GM23248 (cell line): ENCODE results near the gene DDRGK1. TPM values are rescaled to one million over a fixed set of nuclear protein-coding genes. Genes with fewer than 3 reads are reported as not detected.
"Not testable (repeated sequence)": the region's sequence is repeated elsewhere in the genome, so short reads cannot be mapped to it uniquely, and the experiment has no call there.

Source experiments
- DNase-seq: peaks from one replicate; pipeline ENCODE4 v3.0.0-alpha.2; 2015
- H2AFZ ChIP-seq: fragments of 200-600 bp; sonication (generic); 2 replicates; pipeline ENCODE4 v1.6.1; 2016; ENCODE audit warnings: antibody characterized with exemption
- H3F3A ChIP-seq: fragments of 200-600 bp; sonication (generic); 2 replicates; pipeline ENCODE4 v1.6.1; 2016; ENCODE audit warnings: mild to moderate bottlenecking, antibody characterized with exemption, mixed run types; ENCODE audit not compliant: insufficient read depth
- H3K27ac ChIP-seq: fragments of 200-600 bp; sonication (generic); 2 replicates; pipeline ENCODE4 v1.5.1; 2016; ENCODE audit warnings: mild to moderate bottlenecking
- H3K27me3 ChIP-seq: fragments of 200-600 bp; sonication (generic); replicated peaks from 2 replicates; pipeline ENCODE4 v1.6.1; 2016; ENCODE audit warnings: mild to moderate bottlenecking; ENCODE audit not compliant: insufficient read depth
- H3K36me3 ChIP-seq: fragments of 200-600 bp; sonication (generic); 2 replicates; pipeline ENCODE4 v1.6.1; 2016; ENCODE audit warnings: low read depth, mild to moderate bottlenecking
- H3K4me1 ChIP-seq: fragments of 200-600 bp; sonication (generic); 2 replicates; pipeline ENCODE4 v1.6.1; 2016; ENCODE audit warnings: mild to moderate bottlenecking; ENCODE audit not compliant: insufficient read depth
- H3K4me2 ChIP-seq: fragments of 200-600 bp; sonication (generic); one replicate; pipeline ENCODE4 v1.6.1; 2016; ENCODE audit warnings: mild to moderate bottlenecking; ENCODE audit not compliant: unreplicated experiment
- H3K4me3 ChIP-seq: fragments of 200-600 bp; sonication (generic); 2 replicates; pipeline ENCODE4 v1.5.1; 2016; ENCODE audit warnings: mild to moderate bottlenecking
- H3K79me2 ChIP-seq: fragments of 200-600 bp; sonication (generic); 2 replicates; pipeline ENCODE4 v1.6.1; 2016; ENCODE audit warnings: mild to moderate bottlenecking; ENCODE audit not compliant: insufficient read depth
- H3K9ac ChIP-seq: fragments of 200-600 bp; sonication (generic); 2 replicates; pipeline ENCODE4 v1.6.1; 2016; ENCODE audit warnings: mild to moderate bottlenecking
- H3K9me2 ChIP-seq: fragments of 200-600 bp; sonication (generic); 2 replicates; pipeline ENCODE4 v1.6.1; 2016; ENCODE audit warnings: mixed run types, mild to moderate bottlenecking, moderate library complexity; ENCODE audit not compliant: insufficient read depth
- H3K9me3 ChIP-seq: fragments of 200-600 bp; sonication (generic); one replicate; pipeline ENCODE4 v1.6.1; 2017; ENCODE audit warnings: low read depth
- H4K20me1 ChIP-seq: fragments of 200-600 bp; sonication (generic); 2 replicates; pipeline ENCODE4 v1.6.0; 2016; ENCODE audit not compliant: insufficient read depth
- EZH2 ChIP-seq: fragments of 200-600 bp; sonication (generic); IDR thresholded peaks from 2 replicates; pipeline ENCODE4 v1.6.1; 2018; ENCODE audit warnings: antibody characterized with exemption, mild to moderate bottlenecking; ENCODE audit not compliant: insufficient read depth, poor library complexity, severe bottlenecking
- EZH2phosphoT487 ChIP-seq: fragments of 200-600 bp; sonication (generic); IDR thresholded peaks from 2 replicates; pipeline ENCODE4 v1.6.1; 2018; ENCODE audit warnings: antibody characterized with exemption, moderate library complexity, mild to moderate bottlenecking, low read depth; ENCODE audit not compliant: insufficient read depth
- WGBS, 2 experiments: methylation state at CpG; one replicate each; pipeline ENCODE4 v1.1.6; 2015 to 2017; ENCODE audit warnings: low lambda C conversion rate in 2 of 2, low coverage in 1 of 2; ENCODE audit errors: missing lambda C conversion rate in 2 of 2; 5-methylcytosine and 5-hydroxymethylcytosine counted together
- in situ Hi-C: fragments of 300-500 bp; cut with MboI; formaldehyde crosslinking; loops from 2 replicates; pipeline ENCODE4 v1.15.0; 2020
- polyA plus RNA-seq: library from polyadenylated mRNA; unstranded; fragments of >200 nt; fragmentation: Nextera tagmentation; extraction: Ambion mirVana; gene quantifications from 2 replicates; pipeline ENCODE4 v1.2.1, GENCODE V29; 2016
- total RNA-seq: library from RNA; depleted of rRNA; stranded (reverse); fragments of >200 nt; shearing (Covaris generic); gene quantifications from 2 replicates; pipeline ENCODE4 v1.2.3, GENCODE V29; 2014

Gene DDRGK1
- total and polyA plus RNA-seq, 2 experiments from 2014 or later: 50.8 to 55.9 TPM

DNA sequence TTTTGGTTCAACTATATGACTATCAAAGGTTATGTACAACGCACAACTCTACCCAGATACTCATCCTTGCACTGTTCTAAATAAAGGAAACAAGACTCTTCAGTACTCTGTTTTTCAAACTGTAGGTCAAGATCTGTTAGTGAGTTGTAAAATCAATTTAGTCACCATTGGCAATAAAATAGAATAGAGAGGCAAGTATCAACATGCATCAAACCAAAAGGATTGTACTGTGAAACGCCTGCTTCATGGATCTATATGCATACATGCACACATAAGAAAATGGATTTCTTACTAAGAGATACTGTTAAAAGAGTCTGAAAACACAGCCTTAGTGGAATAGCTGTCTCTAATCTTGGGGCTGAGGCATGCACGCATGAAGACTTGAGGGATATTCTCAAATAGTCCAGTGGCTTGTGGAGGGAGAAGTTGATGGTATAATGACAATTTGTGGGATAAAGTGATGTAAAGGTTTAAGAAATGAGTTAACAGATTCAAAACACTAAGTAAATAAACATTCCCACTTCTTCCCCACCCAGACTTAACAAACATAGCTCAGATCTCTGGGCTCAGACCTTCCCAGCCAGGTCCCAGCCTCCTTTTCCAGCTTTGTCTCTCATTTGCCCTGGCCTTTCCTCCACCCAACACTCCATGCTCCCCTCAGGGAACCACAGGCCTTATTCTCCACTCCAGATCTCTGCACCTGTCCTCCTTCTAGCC, 20.4 kb downstream of the DDRGK1 start:
- H3K9me3 ChIP-seq: no peaks in the 10 kb centered on the region
- in situ Hi-C loops: no loop called here
- no peaks in the 10 kb centered on the region for H3K9me2 ChIP-seq
- H3K27ac ChIP-seq: no peak overlapping the region
- no peak for DNase-seq
- H4K20me1 ChIP-seq: no peaks in the 10 kb centered on the region
- H3K4me3 ChIP-seq: no peak overlapping the region
- H3K27me3 ChIP-seq: no peaks in the 10 kb centered on the region
- 99 to 100% methylated on average over 3 of the region's 3 CpGs for WGBS, 2 experiments
- H3K9ac ChIP-seq: no peak overlapping the region
- no peaks in the 10 kb centered on the region for H3K36me3 ChIP-seq
- H3F3A ChIP-seq: 0 out of 2 replicates have a peak, but pooled peaks cover 3% of the 10 kb centered on the region
- no peak overlapping the region for H3K4me2 ChIP-seq
- no peaks in the 10 kb centered on the region for H3K4me1 ChIP-seq
- H3K79me2 ChIP-seq: no peaks in the 10 kb centered on the region
- TF ChIP-seq EZH2phosphoT487 (no peak), EZH2 (no peak)
- H2AFZ ChIP-seq: no peak overlapping the region

DNA sequence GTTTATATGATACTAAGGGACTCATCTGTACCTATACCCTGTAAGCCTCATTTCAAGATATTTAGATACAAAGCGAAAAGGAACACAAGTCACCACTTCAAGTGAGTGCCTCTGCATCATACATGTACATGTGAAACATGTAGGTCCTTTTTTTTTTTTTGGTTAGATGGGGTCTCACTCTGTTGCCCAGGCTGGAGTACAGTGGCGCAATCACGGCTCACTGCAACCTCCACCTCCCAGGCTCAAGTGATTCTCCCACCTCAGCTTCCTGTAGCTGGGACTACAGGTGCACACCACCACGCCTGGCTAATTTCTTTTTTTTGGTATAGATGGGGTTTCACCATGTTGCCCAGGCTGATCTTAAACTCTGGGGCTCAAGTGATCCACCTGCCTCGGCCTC, 22.1 kb downstream of the DDRGK1 start:
- H3K4me2 ChIP-seq, H3K9me3 ChIP-seq, H3K27me3 ChIP-seq, H3K36me3 ChIP-seq, H3K4me3 ChIP-seq, H3K4me1 ChIP-seq, H3K27ac ChIP-seq, H3K79me2 ChIP-seq, DNase-seq, H4K20me1 ChIP-seq, H3K9ac ChIP-seq, H2AFZ ChIP-seq, H3F3A ChIP-seq, in situ Hi-C loops, H3K9me2 ChIP-seq: not testable (repeated sequence)
- 95 to 96% methylated on average over 5 of the region's 5 CpGs for WGBS, 2 experiments

DNA sequence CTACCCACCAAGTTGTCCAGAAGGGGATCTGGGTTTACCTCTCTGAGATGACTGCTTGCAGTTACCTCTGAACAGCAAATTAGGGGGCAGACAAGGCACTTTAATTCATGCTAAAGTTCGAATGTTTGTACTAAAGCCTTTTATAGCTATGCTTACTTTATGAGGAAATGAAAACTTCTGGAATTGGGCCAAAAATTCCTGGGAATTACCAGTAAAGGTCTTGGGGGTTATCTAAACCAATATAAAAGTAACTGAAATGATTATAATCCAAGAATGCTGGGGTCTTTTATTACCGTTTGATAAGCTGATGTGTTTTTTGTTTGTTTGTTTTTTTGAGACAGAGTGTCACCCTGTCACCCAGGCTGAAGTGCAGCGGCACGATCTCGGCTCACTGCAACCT, 23.2 kb downstream of the DDRGK1 start:
- Histone ChIP-seq H3K27me3 (no peaks in the 10 kb centered on the region), H3K9me2 (no peaks in the 10 kb centered on the region), H4K20me1 (no peaks in the 10 kb centered on the region), H3K4me1 (no peaks in the 10 kb centered on the region; the same call in 1 of the 2 replicates), H3K4me2 (no peak overlapping the region), H2AFZ (no peak overlapping the region), H3F3A (0 out of 2 replicates have a peak, but pooled peaks cover 3% of the 10 kb centered on the region), H3K79me2 (no peaks in the 10 kb centered on the region), H3K27ac (no peak overlapping the region), H3K4me3 (no peak overlapping the region), H3K36me3 (no peaks in the 10 kb centered on the region), H3K9ac (no peak overlapping the region), H3K9me3 (no peaks in the 10 kb centered on the region)
- no peak for DNase-seq
- in situ Hi-C loops: no loop called here
- TF ChIP-seq EZH2: no peak
- TF ChIP-seq EZH2phosphoT487: no peak
- 87 to 90% methylated on average over 5 of the region's 5 CpGs for WGBS, 2 experiments

DNA sequence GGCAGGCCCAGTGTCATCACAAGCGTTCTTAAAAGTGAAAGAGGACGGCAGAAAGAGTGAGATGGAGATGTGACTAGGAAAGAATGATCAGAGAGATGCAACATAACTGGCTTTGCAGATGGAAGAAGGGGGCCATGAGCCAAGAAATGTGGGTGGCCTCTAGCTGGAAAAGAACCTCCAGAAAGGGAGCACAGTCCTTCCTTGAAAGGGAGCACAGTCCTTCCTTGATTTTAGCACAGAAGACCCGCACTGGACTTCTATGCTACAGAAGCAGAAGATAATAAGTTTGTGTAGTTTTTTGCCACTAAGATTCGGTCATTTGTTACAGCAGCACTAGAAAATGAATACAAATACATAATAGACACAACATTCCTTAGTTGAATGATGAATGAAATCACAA, 24.2 kb downstream of the DDRGK1 start:
- no peaks in the 10 kb centered on the region for H3K36me3 ChIP-seq
- H3K9me3 ChIP-seq: no peaks in the 10 kb centered on the region
- no peak overlapping the region for H3K27ac ChIP-seq
- peaks cover 6% of the 10 kb centered on the region; the same call in 1 of the 2 replicates for H3F3A ChIP-seq
- H3K4me1 ChIP-seq: peaks cover 7% of the 10 kb centered on the region
- no peak overlapping the region for H3K4me3 ChIP-seq
- H4K20me1 ChIP-seq: no peaks in the 10 kb centered on the region
- TF ChIP-seq EZH2 (no peak), EZH2phosphoT487 (no peak)
- no peaks in the 10 kb centered on the region for H3K9me2 ChIP-seq
- H3K4me2 ChIP-seq: no peak overlapping the region
- 58 to 60% methylated on average over 4 of the region's 4 CpGs for WGBS, 2 experiments
- H2AFZ ChIP-seq: no peak overlapping the region
- no peaks in the 10 kb centered on the region for H3K79me2 ChIP-seq
- no peak for DNase-seq
- H3K9ac ChIP-seq: no peak overlapping the region
- in situ Hi-C loops: no loop called here
- no peaks in the 10 kb centered on the region for H3K27me3 ChIP-seq
